Hepatocyte (in vitro differentiated cells): ENCODE measurements around the gene OGFR.

Experiments used
- EZH2 ChIP-seq: fragments of 200-600 bp; sonication (generic); IDR thresholded peaks from 2 replicates; pipeline ENCODE4 v1.6.1; 2016; ENCODE audit warnings: antibody characterized with exemption, mild to moderate bottlenecking, borderline replicate concordance
- TF ChIP-seq, protein P1 (sequence below): fragments of 200-600 bp; sonication (generic); IDR thresholded peaks from 2 replicates; pipeline ENCODE4 v1.5.1; 2016; ENCODE audit warnings: antibody characterized with exemption, mild to moderate bottlenecking; ENCODE audit not compliant: poor library complexity

DNA sequence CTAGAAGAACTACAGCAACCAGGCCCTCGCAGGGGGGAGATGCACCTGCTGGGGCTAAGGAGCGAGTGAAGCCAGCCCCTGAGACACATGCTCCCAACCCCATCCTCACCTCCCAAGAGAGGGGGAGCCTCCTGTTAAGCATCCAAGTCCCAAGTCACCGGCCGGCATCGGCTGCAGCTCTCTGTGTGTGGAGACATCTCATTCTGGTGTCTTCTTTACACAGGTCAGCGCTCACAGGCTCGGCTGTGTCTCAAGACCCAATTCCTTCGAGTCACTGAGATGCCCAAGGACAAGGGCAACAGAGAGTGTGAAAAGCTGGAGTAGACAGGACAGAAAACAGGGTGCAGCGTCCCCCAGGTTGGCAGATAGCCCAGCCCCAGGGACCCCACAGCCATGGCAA lies 29.4 kb upstream of the OGFR start:
- TF ChIP-seq, protein P1, sequence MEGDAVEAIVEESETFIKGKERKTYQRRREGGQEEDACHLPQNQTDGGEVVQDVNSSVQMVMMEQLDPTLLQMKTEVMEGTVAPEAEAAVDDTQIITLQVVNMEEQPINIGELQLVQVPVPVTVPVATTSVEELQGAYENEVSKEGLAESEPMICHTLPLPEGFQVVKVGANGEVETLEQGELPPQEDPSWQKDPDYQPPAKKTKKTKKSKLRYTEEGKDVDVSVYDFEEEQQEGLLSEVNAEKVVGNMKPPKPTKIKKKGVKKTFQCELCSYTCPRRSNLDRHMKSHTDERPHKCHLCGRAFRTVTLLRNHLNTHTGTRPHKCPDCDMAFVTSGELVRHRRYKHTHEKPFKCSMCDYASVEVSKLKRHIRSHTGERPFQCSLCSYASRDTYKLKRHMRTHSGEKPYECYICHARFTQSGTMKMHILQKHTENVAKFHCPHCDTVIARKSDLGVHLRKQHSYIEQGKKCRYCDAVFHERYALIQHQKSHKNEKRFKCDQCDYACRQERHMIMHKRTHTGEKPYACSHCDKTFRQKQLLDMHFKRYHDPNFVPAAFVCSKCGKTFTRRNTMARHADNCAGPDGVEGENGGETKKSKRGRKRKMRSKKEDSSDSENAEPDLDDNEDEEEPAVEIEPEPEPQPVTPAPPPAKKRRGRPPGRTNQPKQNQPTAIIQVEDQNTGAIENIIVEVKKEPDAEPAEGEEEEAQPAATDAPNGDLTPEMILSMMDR = no peak
- no peak for TF ChIP-seq EZH2
